ENCODE data around the gene IL11.
"Not testable (repeated sequence)": the region's sequence is repeated elsewhere in the genome, so short reads cannot be mapped to it uniquely, and the experiment has no call there.

Gene IL11

GRCh38 chr19:55336101-55336500, 34.2 kb downstream of the IL11 start:
- no peak for DNase-seq (ENCODE audit: low read depth in 2 of 3, low spot score in 1 of 3)

- DNase-seq (ENCODE audit: low read depth in 2 of 3, low spot score in 1 of 3) = no peak
These were observed 36.4 kb downstream of the IL11 start for GRCh38 chr19:55333870-55334269.

DNA sequence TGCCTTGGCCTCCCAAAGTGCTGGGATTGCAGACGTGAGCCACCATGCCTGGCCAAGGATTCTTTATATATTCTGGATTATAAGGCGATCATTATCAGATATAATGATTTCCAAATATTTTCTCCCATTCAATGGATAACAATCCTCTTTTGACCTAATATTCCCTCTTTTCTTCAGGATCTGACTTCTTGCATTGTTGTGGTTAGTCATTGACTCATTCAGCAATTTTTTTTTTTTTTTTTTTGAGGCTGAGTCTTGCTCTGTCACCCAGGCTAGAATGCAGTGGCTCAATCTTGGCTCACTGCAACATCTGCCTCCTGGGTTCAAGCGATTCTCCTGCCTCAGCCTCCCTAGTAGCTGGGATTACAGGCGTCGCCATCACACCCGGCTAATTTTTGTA, 40.5 kb downstream of the IL11 start:
- DNase-seq (ENCODE audit: low read depth in 2 of 3, low spot score in 1 of 3) = not testable (repeated sequence)

GRCh38 chr19:55328774-55329318, 41.4 kb downstream of the IL11 start:
- DNase-seq (ENCODE audit: low read depth in 2 of 3, low spot score in 1 of 3) = not testable (repeated sequence)

DNA sequence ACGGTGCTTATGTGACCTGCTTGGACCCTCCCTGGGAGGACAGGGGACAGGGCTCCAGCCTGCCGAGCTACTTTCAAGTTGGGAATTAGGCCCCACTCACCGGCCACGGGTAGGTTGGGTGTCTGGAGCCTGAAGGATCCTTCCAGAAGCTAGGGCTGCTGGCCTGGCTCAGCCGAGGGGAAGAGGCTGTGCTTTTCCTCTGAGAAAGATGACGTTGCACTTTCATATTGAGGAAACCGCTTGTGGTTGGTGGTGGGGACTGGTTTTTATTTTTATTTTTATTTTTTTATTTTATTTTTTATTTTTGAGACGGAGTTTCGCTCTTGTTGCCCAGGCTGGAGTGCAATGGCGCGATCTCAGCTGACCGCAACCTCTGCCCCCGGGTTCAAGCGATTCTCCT, 45.1 kb downstream of the IL11 start, which contains the start of gene TMEM150B:
Gene TMEM150B, minus strand, starts transcription at position 170 of the 400 bp plus-strand sequence. CDS start 4,305 bp downstream, outside the sequence.
- no peak for DNase-seq (ENCODE audit: low read depth in 2 of 3, low spot score in 1 of 3)

- DNase-seq (ENCODE audit: low read depth in 2 of 3, low spot score in 1 of 3) = no peak
These were observed 45.6 kb downstream of the IL11 start for GRCh38 chr19:55324662-55325061.

- no peak for DNase-seq (ENCODE audit: low read depth in 2 of 3, low spot score in 1 of 3)
These were observed 47.9 kb downstream of the IL11 start for GRCh38 chr19:55322204-55322885.

GRCh38 chr19:55321466-55322137, 48.7 kb downstream of the IL11 start:
- no peak for DNase-seq (ENCODE audit: low read depth in 2 of 3, low spot score in 1 of 3)

DNA sequence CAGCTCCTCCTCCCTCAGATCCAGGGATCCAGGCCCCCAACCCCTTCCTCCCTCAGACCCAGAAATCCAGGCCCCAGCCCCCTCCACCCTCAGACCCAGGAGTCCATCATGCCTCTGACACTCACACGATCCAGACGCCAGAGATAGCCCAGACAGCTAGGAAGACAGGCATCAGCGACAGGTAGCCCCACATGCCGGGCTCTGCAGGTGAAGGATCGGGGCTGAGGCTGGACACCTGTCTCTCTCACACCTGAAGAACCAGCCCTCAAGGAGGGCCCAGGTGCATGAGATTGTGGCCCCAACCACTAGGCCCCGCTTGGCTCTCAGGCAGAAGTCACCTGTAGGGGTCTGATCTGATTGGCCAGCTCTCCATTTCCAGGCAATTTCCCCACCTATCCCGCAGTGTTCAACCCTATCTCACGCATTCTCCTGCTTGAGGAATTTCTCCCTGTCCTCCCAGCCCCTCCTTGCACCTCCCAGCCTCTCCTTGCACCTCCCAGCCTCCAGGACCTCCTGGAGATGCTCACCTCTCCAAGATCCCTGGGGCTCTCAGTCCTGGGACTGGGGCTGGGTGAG, 49.3 kb downstream of the IL11 start:
- DNase-seq (ENCODE audit: low read depth in 2 of 3, low spot score in 1 of 3) = no peak

DNA sequence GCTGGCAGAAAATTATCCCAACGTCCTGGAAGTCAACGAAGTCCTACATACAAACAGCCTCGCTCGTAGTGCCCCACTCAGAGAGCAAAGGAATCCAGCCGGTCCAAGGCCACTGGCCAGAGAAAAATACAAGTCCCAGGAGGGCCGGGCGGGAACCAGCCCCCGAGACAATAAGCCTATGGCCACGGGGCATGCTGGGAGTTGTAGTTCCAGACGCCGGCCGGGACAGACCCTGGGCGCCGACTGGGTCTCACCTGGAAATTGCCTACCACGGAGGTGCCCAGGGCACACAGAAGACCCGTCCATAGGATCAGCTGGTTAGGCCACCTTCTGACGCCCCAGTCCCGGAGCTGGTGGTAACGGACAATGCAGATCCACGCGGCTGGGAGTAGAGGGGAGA, 50.5 kb downstream of the IL11 start:
- DNase-seq (ENCODE audit: low read depth in 2 of 3, low spot score in 1 of 3) = no peak

DNA sequence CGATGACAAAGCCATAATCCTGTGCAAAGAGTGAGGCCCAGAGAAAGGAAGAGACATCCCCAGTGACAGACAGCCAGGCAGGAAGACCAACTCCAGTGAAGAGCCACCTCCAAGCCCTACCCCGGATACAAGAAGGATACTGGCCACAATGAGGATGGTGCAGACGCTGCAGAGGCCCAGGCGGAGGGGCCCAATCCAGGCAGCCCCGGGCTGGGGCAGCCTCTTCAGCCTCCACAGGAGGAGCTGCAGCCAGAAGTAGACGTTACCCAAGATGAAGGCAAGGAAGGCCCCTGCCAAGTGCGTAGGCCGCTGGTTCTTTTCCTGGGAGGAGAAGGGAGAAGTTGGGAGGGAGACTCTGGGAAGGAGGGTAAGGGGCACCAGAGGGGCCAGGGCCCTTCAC, 53.6 kb downstream of the IL11 start:
- no peak for DNase-seq (ENCODE audit: low read depth in 2 of 3, low spot score in 1 of 3)

- no peak for DNase-seq (ENCODE audit: low read depth in 2 of 3, low spot score in 1 of 3)
These were observed 54.2 kb downstream of the IL11 start for GRCh38 chr19:55315956-55316525.

DNA sequence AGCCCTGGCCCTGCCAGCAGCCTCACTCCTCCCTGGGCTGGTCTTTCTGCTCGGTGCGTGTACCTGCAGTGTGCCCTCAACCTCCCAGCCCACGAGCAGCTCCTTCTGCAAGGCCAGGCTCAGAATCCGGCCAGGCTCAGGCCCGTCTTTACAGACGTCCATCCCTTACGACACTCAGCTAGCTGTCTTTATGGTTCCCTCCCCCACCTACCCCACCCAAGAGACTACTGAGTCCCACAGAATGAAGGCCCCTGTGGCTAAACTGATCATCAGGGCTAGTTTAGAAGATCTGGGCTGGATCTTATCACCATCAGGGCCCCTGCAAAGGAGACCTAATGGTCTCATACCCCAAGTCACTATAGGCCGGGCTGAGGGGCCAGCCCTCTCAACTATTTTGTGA, 55.9 kb downstream of the IL11 start:
- DNase-seq (ENCODE audit: low read depth in 2 of 3, low spot score in 1 of 3) = no peak

All from stimulated activated CD4-positive, alpha-beta T cell treated with anti-CD3 and anti-CD28 coated beads, Interleukin-12 subunit alpha, Interleukin-12 subunit beta, amount 100 ng/mL, for 48 hours (primary cell).